ENCODE results near the gene C1QTNF6.

DNA sequence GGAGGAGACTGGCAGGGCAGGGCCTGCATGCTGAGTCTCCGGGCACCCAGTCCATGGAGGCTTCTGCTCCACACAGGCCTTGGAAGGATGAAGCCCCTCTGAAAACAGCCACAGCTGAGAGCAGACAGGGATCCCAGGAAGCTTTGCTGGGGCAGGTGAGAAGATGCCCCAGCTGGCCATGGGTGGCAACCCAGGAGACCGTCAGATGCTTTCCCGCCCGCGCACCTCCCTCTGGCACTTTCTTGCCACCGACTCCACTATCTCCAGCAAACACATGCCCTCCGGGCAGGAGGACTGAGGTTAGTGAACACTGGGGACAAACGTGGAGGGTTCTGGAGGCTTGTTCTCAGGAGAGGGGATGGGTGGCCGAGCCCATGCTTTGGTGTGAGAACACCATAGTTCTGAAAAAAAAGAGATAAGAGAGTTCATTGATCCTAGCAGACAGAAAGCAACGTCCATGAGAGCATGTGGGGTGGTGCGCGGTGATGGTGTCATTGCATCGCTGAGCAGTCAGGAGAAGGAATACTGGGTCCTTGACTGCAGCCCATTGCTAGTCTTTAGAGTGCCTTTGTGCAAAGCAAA lies 2.3 kb downstream of the C1QTNF6 start:
- TF ChIP-seq CTCF (IDR thresholded peaks at IDR 0.05) (no peak), POLR2A (IDR thresholded peaks at IDR 0.05) (no peak)

Measured in adrenal gland (tissue), 5 donors.